ENCODE data around the gene SERINC5. TPM values are rescaled to one million over a fixed set of nuclear protein-coding genes. Genes with fewer than 3 reads are reported as not detected.

SERINC5 gene
- total RNA-seq, 1 donor from 2014 or later, result 12.9 TPM

GRCh38 chr5:80070338-80071056 lies 185.4 kb downstream of the SERINC5 start:
- H3K4me3 ChIP-seq (ENCODE audit: low read depth, low read length), result no peak overlapping the region
- no peak for DNase-seq (ENCODE audit: low read depth)
- TF ChIP-seq, protein P1, sequence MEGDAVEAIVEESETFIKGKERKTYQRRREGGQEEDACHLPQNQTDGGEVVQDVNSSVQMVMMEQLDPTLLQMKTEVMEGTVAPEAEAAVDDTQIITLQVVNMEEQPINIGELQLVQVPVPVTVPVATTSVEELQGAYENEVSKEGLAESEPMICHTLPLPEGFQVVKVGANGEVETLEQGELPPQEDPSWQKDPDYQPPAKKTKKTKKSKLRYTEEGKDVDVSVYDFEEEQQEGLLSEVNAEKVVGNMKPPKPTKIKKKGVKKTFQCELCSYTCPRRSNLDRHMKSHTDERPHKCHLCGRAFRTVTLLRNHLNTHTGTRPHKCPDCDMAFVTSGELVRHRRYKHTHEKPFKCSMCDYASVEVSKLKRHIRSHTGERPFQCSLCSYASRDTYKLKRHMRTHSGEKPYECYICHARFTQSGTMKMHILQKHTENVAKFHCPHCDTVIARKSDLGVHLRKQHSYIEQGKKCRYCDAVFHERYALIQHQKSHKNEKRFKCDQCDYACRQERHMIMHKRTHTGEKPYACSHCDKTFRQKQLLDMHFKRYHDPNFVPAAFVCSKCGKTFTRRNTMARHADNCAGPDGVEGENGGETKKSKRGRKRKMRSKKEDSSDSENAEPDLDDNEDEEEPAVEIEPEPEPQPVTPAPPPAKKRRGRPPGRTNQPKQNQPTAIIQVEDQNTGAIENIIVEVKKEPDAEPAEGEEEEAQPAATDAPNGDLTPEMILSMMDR (IDR thresholded peaks at IDR 0.05; ENCODE audit: insufficient read depth, low read length, poor library complexity, severe bottlenecking), result no peak

DNA sequence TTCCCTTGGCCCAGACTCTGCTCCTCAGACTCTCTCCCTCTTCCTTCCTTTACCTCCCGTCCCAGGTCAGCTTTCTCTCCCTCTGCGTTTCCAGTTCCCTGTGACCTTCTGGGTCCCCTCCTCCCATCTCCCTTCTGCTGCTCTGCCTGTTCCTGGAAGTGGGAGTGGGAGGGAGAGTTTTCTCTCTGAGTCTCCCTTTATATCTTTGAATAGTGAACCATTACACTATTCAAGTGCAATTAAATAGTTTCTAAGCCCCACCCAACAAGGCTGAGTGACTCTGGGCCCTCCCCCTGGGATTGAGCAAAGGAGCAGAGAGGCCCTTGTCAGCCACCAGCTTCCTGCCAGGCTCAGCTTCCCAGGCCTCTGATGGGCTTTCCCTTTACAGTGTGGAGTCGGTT lies 185.9 kb downstream of the SERINC5 start:
- Histone ChIP-seq H3K27me3 (ENCODE audit: control insufficient read depth, insufficient read depth, low read length) (no peaks in the 10 kb centered on the region), H3K4me3 (ENCODE audit: low read depth, low read length) (no peak overlapping the region), H3K36me3 (ENCODE audit: control insufficient read depth, insufficient read depth, low read length) (no peaks in the 10 kb centered on the region)
- no peak for DNase-seq (ENCODE audit: low read depth)
- TF ChIP-seq, protein P1 (IDR thresholded peaks at IDR 0.05; ENCODE audit: insufficient read depth, low read length, poor library complexity, severe bottlenecking), result no peak

More at GRCh38 chr5:80070338-80071056, 185.4 kb downstream of the SERINC5 start:
- Histone ChIP-seq H3K27me3 (ENCODE audit: control insufficient read depth, insufficient read depth, low read length) (no peaks in the 10 kb centered on the region), H3K36me3 (ENCODE audit: control insufficient read depth, insufficient read depth, low read length) (no peaks in the 10 kb centered on the region)

DNA sequence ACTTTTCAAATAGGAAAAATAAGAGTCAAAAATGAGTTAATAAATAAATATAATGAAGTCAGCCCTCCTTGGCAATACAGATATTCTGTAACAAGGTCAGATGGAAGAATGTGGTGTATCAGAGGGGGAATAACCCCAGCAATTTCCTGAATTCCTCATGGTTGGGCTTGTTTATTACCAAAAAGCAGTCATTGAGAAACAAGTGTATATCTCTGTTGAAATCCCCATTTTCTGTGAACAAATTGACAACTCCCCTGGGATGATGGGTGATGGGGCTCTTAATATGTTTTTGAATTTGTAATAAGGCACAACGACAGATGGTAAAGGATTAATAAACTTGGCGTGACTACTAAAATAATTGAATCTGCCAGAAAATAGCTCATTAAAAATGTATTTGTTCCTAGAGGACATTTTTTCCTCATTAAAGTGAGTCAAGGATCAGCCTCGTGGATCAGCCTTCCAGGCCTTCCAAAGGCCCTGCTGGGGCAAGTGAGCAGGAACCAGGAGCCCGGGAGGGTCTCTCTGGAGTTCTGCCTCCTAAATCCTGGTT lies 186.5 kb downstream of the SERINC5 start:
- Histone ChIP-seq H3K27me3 (ENCODE audit: control insufficient read depth, insufficient read depth, low read length) (no peaks in the 10 kb centered on the region), H3K36me3 (ENCODE audit: control insufficient read depth, insufficient read depth, low read length) (no peaks in the 10 kb centered on the region), H3K4me3 (ENCODE audit: low read depth, low read length) (no peak overlapping the region)
- TF ChIP-seq, protein P1 (IDR thresholded peaks at IDR 0.05; ENCODE audit: insufficient read depth, low read length, poor library complexity, severe bottlenecking), result no peak
- no peak for DNase-seq (ENCODE audit: low read depth)

- Histone ChIP-seq H3K4me3 (ENCODE audit: low read depth, low read length) (no peak overlapping the region), H3K36me3 (ENCODE audit: control insufficient read depth, insufficient read depth, low read length) (no peaks in the 10 kb centered on the region), H3K27me3 (ENCODE audit: control insufficient read depth, insufficient read depth, low read length) (no peaks in the 10 kb centered on the region)
- no peak for DNase-seq (ENCODE audit: low read depth)
- TF ChIP-seq, protein P1 (IDR thresholded peaks at IDR 0.05; ENCODE audit: insufficient read depth, low read length, poor library complexity, severe bottlenecking), result no peak
Measured at GRCh38 chr5:80068775-80069174, 187.1 kb downstream of the SERINC5 start.

DNA sequence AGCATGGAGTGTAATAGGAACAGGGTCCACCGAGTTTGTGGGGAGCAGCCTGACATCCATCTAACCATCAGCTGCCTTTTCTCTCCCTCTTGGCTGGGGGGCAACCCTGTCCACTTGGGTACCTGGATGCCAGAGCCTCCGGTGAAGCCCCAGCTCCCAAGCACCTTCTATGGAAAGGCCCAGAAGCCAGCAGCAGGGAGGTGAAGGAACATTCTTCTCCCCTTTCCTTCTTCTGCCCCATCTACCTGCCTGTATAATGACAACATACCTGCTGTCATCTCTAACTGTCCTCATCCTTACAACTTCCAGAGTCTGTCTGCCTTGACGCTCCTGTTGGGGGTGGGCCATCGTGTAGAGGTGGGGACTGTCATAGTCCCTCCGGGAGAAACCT lies 187.6 kb downstream of the SERINC5 start:
- H3K36me3 ChIP-seq (ENCODE audit: control insufficient read depth, insufficient read depth, low read length), result no peaks in the 10 kb centered on the region
- TF ChIP-seq, protein P1 (IDR thresholded peaks at IDR 0.05; ENCODE audit: insufficient read depth, low read length, poor library complexity, severe bottlenecking), result no peak
- no peaks in the 10 kb centered on the region for H3K27me3 ChIP-seq (ENCODE audit: control insufficient read depth, insufficient read depth, low read length)
- DNase-seq (ENCODE audit: low read depth), result no peak
- H3K4me3 ChIP-seq (ENCODE audit: low read depth, low read length), result no peak overlapping the region

Data from kidney epithelial cell (primary cell).